Tibial nerve (tissue), 4 donors: ENCODE measurements around the gene UNC119. TPM values are rescaled to one million over a fixed set of nuclear protein-coding genes. Genes with fewer than 3 reads are reported as not detected.

Experiments used
- DNase-seq, 2 donors: peaks; one replicate each; pipeline ENCODE4 v3.0.0-alpha.2; 2019; ENCODE audit warnings: low spot score in 2 of 2
- H3K27ac ChIP-seq, 4 donors: fragments of 200-600 bp; sonication (generic) in 3 of 4; one replicate each; pipeline ENCODE4 v1.5.1; 2017 to 2019; ENCODE audit warnings: mild to moderate bottlenecking in 1 of 4
- H3K27me3 ChIP-seq, 2 donors: fragments of 200-600 bp; sonication (generic) in 1 of 2; one replicate each; pipeline versions ENCODE4 v1.5.1 to v1.6.0; 2017 to 2019
- H3K36me3 ChIP-seq, 3 donors: fragments of 200-600 bp; sonication (generic); one replicate each; pipeline ENCODE4 v1.5.1; 2018 to 2019
- H3K4me1 ChIP-seq, 4 donors: fragments of 200-600 bp; sonication (generic) in 3 of 4; one replicate each; pipeline ENCODE4 v1.5.1; 2017 to 2019
- H3K4me3 ChIP-seq, 4 donors: fragments of 200-600 bp; sonication (generic) in 3 of 4; one replicate each; pipeline ENCODE4 v1.5.1; 2017 to 2019; ENCODE audit warnings: mild to moderate bottlenecking in 1 of 4, moderate library complexity in 1 of 4
- H3K9me3 ChIP-seq, 4 donors: fragments of 200-600 bp; sonication (generic) in 3 of 4; one replicate each; pipeline ENCODE4 v1.5.1; 2017 to 2019
- EP300 ChIP-seq, 2 donors: sonication (generic); formaldehyde crosslinking; IDR thresholded peaks; one replicate each; pipeline ENCODE4 v1.6.1; 2017; ENCODE audit warnings: antibody characterized with exemption in 2 of 2, mild to moderate bottlenecking in 1 of 2
- POLR2A ChIP-seq, 2 donors: fragments of 450-650 bp; IDR thresholded peaks; one replicate each; pipeline ENCODE4 v1.6.1; 2017; ENCODE audit warnings: antibody characterized with exemption in 2 of 2, mild to moderate bottlenecking in 2 of 2, moderate library complexity in 2 of 2
- WGBS, 2 donors: methylation state at CpG; one replicate each; pipeline ENCODE4 v1.1.5; 2018; 5-methylcytosine and 5-hydroxymethylcytosine counted together
- total RNA-seq, 4 donors: library from RNA; depleted of rRNA; stranded (reverse); fragments of >200 nt; gene quantifications; one replicate each; pipeline ENCODE4 v1.1.0, GENCODE V29; 2016
- TF ChIP-seq, protein P1 (sequence below), 5 experiments: fragments of 200-600 bp in 3 of 5; fragments of 450-650 bp in 2 of 5; sonication (generic) in 3 of 5; IDR thresholded peaks; one replicate each; pipeline ENCODE4 v1.5.1; 2016 to 2019; ENCODE audit warnings: antibody characterized with exemption in 5 of 5, mild to moderate bottlenecking in 3 of 5, moderate library complexity in 2 of 5

Gene UNC119
- total RNA-seq, 4 donors from 2014 or later: 20.5 to 30.0 (median 22.4) TPM

DNA sequence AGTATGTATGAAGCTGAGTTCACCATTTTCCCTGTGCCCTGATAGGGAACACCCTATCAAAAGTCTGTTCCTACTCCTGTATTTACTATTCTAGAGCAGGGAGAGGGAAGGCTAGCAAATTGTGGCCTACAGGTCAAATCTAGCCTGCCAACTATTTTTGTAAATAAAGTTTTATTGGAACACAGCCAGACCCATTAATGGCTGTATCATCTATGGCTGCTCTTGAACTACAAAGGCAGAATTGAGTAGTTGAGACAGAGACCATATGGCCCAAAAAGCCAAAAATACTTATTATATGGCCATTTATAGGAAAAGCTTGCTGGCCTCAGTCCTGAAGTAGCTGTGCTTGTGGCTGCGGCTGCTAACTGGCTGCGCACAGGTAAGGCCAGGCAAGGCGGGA is 28.5 kb upstream of the UNC119 start:
- Histone ChIP-seq H3K36me3 (peaks cover 0 to 34% (median 0%) of the 10 kb centered on the region in 3 donors), H3K27me3 (no peaks in the 10 kb centered on the region), H3K4me3 (no peak overlapping the region), H3K9me3 (no peaks in the 10 kb centered on the region), H3K4me1 (peaks cover 0 to 12% (median 5%) of the 10 kb centered on the region in 4 donors), H3K27ac (no peak overlapping the region)
- DNase-seq: no peak
- TF ChIP-seq, protein P1, sequence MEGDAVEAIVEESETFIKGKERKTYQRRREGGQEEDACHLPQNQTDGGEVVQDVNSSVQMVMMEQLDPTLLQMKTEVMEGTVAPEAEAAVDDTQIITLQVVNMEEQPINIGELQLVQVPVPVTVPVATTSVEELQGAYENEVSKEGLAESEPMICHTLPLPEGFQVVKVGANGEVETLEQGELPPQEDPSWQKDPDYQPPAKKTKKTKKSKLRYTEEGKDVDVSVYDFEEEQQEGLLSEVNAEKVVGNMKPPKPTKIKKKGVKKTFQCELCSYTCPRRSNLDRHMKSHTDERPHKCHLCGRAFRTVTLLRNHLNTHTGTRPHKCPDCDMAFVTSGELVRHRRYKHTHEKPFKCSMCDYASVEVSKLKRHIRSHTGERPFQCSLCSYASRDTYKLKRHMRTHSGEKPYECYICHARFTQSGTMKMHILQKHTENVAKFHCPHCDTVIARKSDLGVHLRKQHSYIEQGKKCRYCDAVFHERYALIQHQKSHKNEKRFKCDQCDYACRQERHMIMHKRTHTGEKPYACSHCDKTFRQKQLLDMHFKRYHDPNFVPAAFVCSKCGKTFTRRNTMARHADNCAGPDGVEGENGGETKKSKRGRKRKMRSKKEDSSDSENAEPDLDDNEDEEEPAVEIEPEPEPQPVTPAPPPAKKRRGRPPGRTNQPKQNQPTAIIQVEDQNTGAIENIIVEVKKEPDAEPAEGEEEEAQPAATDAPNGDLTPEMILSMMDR (IDR thresholded peaks at IDR 0.05): no peak
- TF ChIP-seq EP300 (IDR thresholded peaks at IDR 0.05) (no peak), POLR2A (IDR thresholded peaks at IDR 0.05) (no peak)
- 94 to 100% methylated on average over 3 of the region's 3 CpGs for WGBS, 2 donors

DNA sequence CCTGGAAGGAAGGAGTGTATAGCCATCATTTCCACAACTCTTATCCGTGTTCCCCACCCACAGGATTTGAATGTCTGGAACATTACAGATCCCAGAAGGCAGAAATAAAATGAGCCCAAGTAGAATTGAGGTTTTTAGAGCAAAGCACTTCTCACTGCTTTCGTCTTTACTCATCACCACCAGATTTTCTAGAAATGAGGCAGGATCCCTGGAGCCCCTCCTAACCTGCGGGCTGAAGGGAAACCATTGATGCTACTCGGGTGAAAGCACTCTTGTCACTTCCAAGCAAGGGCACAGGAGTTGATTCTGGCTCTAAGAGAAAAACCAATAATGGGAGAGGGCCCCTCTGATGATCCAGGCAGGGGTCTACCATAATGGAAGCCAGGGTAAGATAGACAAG is 27.1 kb upstream of the UNC119 start:
- WGBS, 2 donors: 91 to 94% methylated on average over 4 of the region's 4 CpGs
- TF ChIP-seq, protein P1 (IDR thresholded peaks at IDR 0.05): no peak
- TF ChIP-seq EP300 (IDR thresholded peaks at IDR 0.05) (no peak), POLR2A (IDR thresholded peaks at IDR 0.05) (no peak)
- Histone ChIP-seq H3K36me3 (peaks cover 0 to 21% (median 0%) of the 10 kb centered on the region in 3 donors), H3K27ac (no peak overlapping the region), H3K9me3 (no peaks in the 10 kb centered on the region), H3K4me3 (no peak overlapping the region), H3K27me3 (no peaks in the 10 kb centered on the region), H3K4me1 (peaks cover 0 to 21% (median 6%) of the 10 kb centered on the region in 4 donors)
- DNase-seq: no peak

DNA sequence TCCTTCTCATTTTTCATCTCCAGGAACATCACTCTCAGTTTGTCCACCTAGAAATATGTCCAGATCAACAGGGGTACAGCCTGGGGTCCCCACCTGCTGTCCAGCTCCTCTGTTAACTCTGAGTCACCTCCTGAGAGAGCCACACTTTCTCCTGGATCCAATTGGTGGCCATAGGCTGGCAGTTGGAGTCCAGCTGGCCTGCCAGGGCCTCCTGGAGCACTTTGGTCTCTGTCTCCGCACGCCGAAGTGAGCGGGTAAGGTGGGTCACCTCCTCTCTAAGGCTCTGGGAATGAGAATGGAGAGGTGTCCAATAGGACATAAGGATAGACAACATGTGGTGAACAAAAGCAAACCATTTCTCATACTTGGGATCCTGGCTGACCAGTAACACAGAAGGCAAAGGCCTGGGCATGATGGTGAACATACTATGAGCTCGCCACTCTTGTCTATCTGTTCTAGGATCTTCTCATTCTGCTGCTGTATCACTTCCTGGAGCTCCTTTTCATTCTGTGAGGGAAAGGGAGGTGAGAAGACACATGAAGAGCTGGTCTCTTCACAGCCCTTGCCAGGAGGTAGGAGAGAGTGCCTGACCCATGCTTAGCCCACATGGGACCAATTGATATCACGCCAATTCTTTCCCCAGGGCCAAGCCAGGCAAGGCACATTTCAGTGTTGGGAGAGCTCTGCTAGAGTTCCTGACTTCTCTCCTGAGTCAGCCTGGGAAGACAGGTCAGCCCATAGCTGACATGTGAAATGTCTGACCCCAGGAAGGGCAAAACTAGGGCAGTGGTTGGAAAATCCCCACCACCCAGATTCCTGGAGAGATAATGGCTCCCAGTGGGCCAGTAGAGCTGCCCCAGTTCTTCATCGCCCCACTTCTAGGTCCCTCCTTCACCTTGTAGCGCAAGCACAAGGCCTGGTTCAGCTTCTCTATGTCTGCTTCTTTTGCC is 26.1 kb upstream of the UNC119 start:
- Histone ChIP-seq H3K9me3 (no peaks in the 10 kb centered on the region), H3K4me3 (no peak overlapping the region), H3K27ac (peak overlapping the region in 2 of 4 donors; percentile 42 to 82), H3K27me3 (no peaks in the 10 kb centered on the region), H3K4me1 (peaks cover 0 to 21% (median 6%) of the 10 kb centered on the region in 4 donors), H3K36me3 (peaks cover 0 to 20% (median 0%) of the 10 kb centered on the region in 3 donors)
- 96 to 100% methylated on average over 8 of the region's 8 CpGs for WGBS, 2 donors
- DNase-seq: no peak
- TF ChIP-seq, protein P1 (IDR thresholded peaks at IDR 0.05): no peak
- no peak for TF ChIP-seq POLR2A (IDR thresholded peaks at IDR 0.05)
- no peak for TF ChIP-seq EP300 (IDR thresholded peaks at IDR 0.05)

DNA sequence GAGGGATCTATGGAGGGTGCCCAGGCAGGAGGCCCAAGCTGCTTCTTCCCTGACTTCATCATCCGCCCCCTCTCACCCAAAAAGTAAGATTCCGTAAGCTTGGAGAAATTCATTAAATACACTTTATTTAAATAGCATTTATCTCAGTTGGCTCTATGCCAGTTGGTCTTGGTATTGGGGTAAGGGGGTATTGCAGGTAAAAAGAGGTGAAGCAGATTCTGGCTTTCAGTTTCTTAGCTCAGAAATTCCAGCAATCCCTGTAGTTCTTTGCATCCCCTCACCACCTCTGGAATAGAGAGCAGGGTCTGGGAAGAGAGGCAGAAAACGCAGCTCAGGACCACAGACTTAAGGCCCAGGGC is 25.0 kb upstream of the UNC119 start:
- 71 to 89% methylated on average over 3 of the region's 3 CpGs for WGBS, 2 donors
- H3K4me3 ChIP-seq: no peak overlapping the region
- H3K27me3 ChIP-seq: no peaks in the 10 kb centered on the region

More for the DNA sequence above, 25.0 kb upstream of the UNC119 start:
- Histone ChIP-seq H3K4me1 (peaks cover 0 to 28% (median 7%) of the 10 kb centered on the region in 4 donors), H3K9me3 (no peaks in the 10 kb centered on the region), H3K27ac (peak overlapping the region; percentile 55 to 82 (median 69)), H3K36me3 (peaks cover 0 to 10% (median 0%) of the 10 kb centered on the region in 3 donors)
- DNase-seq: no peak
- TF ChIP-seq, protein P1 (IDR thresholded peaks at IDR 0.05): no peak
- no peak for TF ChIP-seq POLR2A (IDR thresholded peaks at IDR 0.05)
- TF ChIP-seq EP300 (IDR thresholded peaks at IDR 0.05): no peak
